Liver (tissue), 3 donors: ENCODE data around the gene TNKS2.
A peak's percentile ranks its signal among the peaks of the same experiment; 100 is the strongest.

Experiments
- EGR1 ChIP-seq, 2 donors: IDR thresholded peaks; 2 replicates each; pipeline ENCODE4 v1.6.1; 2016 to 2018; ENCODE audit warnings: antibody characterized with exemption in 2 of 2, low read depth in 2 of 2
- GABPA ChIP-seq, 2 donors: IDR thresholded peaks in 1 of 2; conservative IDR thresholded peaks in 1 of 2; 2 replicates each; pipeline ENCODE4 v1.6.1; 2016; ENCODE audit warnings: antibody characterized with exemption in 2 of 2, mild to moderate bottlenecking in 1 of 2, moderate library complexity in 1 of 2
- HNF4A ChIP-seq, 2 donors: conservative IDR thresholded peaks; 2 replicates each; pipeline ENCODE4 v1.6.1; 2016; ENCODE audit warnings: antibody characterized with exemption in 2 of 2, mild to moderate bottlenecking in 2 of 2
- HNF4G ChIP-seq: IDR thresholded peaks from 2 replicates; pipeline ENCODE4 v1.6.1; 2016; ENCODE audit warnings: antibody characterized with exemption
- JUND ChIP-seq, 2 donors: IDR thresholded peaks; 2 replicates each; pipeline ENCODE4 v1.6.1; 2016; ENCODE audit warnings: antibody characterized with exemption in 2 of 2
- RAD21 ChIP-seq, 2 donors: IDR thresholded peaks; 2 replicates each; pipeline ENCODE4 v1.6.1; 2016; ENCODE audit warnings: antibody characterized with exemption in 2 of 2, mild to moderate bottlenecking in 2 of 2
- SP1 ChIP-seq: IDR thresholded peaks from 2 replicates; pipeline ENCODE4 v1.6.1; 2018; ENCODE audit warnings: antibody characterized with exemption, mild to moderate bottlenecking
- TAF1 ChIP-seq: conservative IDR thresholded peaks from 2 replicates; pipeline ENCODE4 v1.6.1; 2016; ENCODE audit warnings: antibody characterized with exemption, mild to moderate bottlenecking
- YY1 ChIP-seq: IDR thresholded peaks from 2 replicates; pipeline ENCODE4 v1.6.1; 2016; ENCODE audit warnings: antibody characterized with exemption, mild to moderate bottlenecking
- TF ChIP-seq, protein P1 (sequence below): fragments of 150-350 bp; IDR thresholded peaks from 2 replicates; pipeline ENCODE4 v1.5.1; 2017; ENCODE audit warnings: improper control_type of control experiment, low read depth, low read length; ENCODE audit not compliant: missing input control
- TF ChIP-seq, protein P2 (sequence below): IDR thresholded peaks from 2 replicates; pipeline ENCODE4 v1.6.1; 2016; ENCODE audit warnings: antibody characterized with exemption
- TF ChIP-seq, protein P3 (sequence below): IDR thresholded peaks from 2 replicates; pipeline ENCODE4 v1.6.1; 2016; ENCODE audit warnings: antibody characterized with exemption, mild to moderate bottlenecking
- TF ChIP-seq, protein P4 (sequence below): IDR thresholded peaks from 2 replicates; pipeline ENCODE4 v1.6.1; 2016; ENCODE audit warnings: antibody characterized with exemption
- donor health status: healthy.
- donor health status: healthy.

DNA sequence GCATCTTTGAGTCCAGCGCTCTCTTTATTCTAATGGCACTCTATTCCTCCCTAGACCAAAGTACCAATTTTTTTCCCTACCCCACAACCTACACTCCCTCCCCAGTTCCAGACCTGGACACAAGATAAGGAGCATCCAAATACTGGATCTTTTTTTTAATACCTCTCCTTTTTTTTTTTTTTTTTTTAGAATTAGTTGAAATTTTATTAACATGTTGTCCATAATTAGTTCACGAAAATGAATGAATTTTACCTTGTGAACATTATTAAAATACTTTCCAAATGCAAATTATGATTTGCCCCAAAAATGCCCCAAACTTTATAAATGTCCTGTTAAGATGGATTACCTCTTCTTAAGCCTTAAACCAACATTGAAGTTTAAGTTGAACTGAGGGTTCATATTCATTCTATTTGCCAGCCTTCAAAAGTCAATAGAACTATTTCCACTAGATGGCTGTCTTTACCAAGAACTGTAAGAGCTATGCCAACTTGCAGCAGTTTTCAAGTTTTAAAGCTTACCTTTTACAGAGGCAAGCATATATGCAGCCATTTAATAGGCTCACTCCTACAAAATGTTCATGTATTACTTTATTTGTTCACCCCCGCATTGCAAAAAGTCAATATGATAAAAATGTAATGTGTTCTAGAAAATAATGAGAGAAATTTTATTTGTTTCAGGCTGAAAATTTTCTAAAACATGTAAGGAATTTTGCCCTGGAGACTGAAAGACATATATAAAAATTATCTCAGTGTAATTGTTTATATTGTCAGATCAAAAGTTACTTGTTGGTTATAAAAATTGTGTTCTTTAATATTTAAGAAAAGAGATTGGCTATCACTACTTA lies 39.7 kb upstream of the TNKS2 start:
- TF ChIP-seq SP1 (no peak), JUND (IDR thresholded peaks at IDR 0.05) (no peak), HNF4G (no peak), RAD21 (IDR thresholded peaks at IDR 0.05) (peak; percentile 95 to 96), TAF1 (no peak), GABPA (IDR thresholded peaks at IDR 0.05 in 1 of 2, conservative IDR thresholded peaks at IDR 0.05 in 1 of 2) (no peak), HNF4A (conservative IDR thresholded peaks at IDR 0.05) (no peak), YY1 (peak; percentile 15), EGR1 (IDR thresholded peaks at IDR 0.05; ENCODE audit: low read depth in 2 of 2) (no peak)
- TF ChIP-seq, protein P1, sequence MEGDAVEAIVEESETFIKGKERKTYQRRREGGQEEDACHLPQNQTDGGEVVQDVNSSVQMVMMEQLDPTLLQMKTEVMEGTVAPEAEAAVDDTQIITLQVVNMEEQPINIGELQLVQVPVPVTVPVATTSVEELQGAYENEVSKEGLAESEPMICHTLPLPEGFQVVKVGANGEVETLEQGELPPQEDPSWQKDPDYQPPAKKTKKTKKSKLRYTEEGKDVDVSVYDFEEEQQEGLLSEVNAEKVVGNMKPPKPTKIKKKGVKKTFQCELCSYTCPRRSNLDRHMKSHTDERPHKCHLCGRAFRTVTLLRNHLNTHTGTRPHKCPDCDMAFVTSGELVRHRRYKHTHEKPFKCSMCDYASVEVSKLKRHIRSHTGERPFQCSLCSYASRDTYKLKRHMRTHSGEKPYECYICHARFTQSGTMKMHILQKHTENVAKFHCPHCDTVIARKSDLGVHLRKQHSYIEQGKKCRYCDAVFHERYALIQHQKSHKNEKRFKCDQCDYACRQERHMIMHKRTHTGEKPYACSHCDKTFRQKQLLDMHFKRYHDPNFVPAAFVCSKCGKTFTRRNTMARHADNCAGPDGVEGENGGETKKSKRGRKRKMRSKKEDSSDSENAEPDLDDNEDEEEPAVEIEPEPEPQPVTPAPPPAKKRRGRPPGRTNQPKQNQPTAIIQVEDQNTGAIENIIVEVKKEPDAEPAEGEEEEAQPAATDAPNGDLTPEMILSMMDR = peak; percentile 61
- TF ChIP-seq, protein P2, sequence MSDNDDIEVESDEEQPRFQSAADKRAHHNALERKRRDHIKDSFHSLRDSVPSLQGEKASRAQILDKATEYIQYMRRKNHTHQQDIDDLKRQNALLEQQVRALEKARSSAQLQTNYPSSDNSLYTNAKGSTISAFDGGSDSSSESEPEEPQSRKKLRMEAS = no peak
- TF ChIP-seq, protein P3, sequence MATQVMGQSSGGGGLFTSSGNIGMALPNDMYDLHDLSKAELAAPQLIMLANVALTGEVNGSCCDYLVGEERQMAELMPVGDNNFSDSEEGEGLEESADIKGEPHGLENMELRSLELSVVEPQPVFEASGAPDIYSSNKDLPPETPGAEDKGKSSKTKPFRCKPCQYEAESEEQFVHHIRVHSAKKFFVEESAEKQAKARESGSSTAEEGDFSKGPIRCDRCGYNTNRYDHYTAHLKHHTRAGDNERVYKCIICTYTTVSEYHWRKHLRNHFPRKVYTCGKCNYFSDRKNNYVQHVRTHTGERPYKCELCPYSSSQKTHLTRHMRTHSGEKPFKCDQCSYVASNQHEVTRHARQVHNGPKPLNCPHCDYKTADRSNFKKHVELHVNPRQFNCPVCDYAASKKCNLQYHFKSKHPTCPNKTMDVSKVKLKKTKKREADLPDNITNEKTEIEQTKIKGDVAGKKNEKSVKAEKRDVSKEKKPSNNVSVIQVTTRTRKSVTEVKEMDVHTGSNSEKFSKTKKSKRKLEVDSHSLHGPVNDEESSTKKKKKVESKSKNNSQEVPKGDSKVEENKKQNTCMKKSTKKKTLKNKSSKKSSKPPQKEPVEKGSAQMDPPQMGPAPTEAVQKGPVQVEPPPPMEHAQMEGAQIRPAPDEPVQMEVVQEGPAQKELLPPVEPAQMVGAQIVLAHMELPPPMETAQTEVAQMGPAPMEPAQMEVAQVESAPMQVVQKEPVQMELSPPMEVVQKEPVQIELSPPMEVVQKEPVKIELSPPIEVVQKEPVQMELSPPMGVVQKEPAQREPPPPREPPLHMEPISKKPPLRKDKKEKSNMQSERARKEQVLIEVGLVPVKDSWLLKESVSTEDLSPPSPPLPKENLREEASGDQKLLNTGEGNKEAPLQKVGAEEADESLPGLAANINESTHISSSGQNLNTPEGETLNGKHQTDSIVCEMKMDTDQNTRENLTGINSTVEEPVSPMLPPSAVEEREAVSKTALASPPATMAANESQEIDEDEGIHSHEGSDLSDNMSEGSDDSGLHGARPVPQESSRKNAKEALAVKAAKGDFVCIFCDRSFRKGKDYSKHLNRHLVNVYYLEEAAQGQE = no peak
- TF ChIP-seq, protein P4, sequence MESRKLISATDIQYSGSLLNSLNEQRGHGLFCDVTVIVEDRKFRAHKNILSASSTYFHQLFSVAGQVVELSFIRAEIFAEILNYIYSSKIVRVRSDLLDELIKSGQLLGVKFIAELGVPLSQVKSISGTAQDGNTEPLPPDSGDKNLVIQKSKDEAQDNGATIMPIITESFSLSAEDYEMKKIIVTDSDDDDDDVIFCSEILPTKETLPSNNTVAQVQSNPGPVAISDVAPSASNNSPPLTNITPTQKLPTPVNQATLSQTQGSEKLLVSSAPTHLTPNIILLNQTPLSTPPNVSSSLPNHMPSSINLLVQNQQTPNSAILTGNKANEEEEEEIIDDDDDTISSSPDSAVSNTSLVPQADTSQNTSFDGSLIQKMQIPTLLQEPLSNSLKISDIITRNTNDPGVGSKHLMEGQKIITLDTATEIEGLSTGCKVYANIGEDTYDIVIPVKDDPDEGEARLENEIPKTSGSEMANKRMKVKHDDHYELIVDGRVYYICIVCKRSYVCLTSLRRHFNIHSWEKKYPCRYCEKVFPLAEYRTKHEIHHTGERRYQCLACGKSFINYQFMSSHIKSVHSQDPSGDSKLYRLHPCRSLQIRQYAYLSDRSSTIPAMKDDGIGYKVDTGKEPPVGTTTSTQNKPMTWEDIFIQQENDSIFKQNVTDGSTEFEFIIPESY = no peak
